GM04503 (cell line): ENCODE data around the gene MTCH2.

Source experiments
- DNase-seq: peaks from one replicate; pipeline ENCODE4 v3.0.0-alpha.2; 2012; ENCODE audit warnings: low read depth

Gene MTCH2

DNA sequence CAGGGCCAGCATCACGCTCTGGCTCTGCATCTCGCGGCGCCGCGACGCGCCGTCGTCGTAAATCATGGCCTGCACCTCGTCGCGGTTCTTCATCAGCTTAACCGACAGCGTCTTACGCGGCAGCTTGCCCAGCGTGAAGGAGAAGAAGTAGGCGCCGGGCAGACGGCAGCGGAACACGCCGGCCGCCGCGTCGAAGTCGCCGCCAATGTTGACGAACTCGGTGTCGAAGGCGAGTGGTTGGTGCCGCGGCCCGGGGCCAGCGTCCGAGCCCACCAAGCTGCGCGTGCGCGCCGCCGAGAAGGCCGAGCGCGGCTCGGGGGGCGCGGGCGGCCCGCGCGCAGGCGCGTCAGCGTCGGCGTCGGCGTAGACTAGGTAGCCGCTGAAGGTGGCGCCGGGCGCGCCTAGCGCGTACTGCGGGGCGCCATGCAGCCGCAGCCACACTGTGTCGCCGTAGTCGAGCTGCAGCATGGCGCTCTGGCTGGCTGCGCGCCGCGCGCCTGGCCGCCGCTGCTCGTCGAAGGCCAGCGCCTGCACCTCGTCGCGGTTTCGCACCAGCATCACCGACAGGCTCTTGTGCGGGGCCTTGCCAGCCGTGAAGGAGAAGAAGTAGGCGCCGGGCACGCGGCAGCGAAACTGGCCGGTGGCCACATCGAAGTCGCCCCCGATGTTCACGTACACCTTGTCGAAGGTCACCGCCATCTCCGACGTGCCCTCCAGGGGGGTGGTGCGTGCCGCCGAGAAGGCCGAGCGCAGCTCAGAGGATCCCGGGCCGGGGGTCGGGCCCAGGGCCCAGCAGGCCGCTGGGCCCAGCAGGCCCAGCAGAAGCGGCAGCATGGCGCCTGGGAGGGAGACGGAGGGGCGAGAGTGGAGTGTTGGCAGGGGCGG is 52.1 kb downstream of the MTCH2 start:
- DNase-seq = no peak

DNA sequence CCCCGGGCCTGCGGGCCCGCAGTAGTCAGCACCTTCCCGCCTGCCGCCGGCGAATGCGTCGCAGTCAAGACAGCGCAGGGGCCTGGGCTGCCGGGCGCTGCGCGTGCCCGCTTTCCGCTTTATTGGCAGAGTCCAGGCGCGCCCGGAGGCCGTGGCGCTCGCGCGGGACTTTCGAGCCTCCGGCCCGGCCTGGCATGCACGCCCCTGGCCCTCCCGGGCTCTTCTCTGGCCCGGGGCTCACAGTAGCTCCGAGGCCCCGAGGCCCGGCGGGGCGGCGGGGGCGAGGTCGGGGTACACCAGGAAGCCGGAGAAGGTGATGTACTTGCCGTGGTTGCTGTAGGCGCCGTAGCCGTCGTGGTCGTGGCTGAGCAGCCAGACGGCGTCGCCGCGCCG is 52.8 kb downstream of the MTCH2 start:
- no peak for DNase-seq

DNA sequence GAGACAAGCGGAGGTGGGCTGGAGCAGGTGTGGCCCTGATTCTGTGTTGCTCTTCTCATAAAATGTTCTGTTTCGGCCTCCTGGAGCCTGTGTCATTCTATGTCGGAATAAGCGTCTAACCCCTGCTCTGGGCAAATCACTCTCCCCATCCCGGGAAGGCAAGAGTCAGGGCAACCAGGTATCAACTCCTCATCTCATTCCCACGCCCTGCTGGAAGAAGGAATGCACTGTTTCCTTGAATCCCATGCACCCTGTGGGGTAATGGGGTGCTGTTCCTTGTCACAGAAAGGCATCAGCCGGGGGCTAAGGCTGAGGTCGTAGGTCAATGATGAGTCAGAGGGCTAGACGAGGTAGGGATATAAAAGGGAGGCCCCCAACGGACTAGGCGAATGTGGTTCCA is 53.2 kb downstream of the MTCH2 start:
- no peak for DNase-seq

DNA sequence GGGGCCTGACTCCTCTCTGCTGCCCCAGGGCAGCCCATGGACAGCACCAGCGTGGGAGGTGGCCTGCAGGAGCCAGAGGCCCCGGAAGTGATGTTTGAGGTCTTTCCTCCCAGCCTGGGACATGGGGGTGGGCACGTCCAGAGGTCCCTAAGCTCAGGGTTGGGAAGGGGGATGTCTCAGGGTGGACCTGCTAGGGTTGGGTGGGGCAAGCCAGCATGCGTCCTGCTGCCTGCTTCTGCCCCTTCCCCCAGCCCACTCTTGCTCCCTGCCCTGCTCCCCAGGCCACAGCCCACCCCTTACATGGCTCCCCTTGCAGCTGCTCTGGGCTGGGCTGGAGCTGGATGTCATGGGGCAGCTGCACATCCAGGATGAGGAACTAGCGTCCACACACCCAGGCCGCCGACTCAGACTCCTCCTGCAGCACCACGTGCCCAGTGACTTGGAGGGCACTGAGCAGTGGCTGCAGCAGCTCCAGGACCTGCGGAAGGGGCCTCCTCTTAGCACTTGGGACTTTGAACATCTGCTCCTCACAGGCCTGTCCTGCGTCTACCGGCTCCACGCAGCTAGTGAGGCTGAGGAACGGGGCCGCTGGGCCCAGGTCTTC is 54.5 kb downstream of the MTCH2 start:
- no peak for DNase-seq

DNA sequence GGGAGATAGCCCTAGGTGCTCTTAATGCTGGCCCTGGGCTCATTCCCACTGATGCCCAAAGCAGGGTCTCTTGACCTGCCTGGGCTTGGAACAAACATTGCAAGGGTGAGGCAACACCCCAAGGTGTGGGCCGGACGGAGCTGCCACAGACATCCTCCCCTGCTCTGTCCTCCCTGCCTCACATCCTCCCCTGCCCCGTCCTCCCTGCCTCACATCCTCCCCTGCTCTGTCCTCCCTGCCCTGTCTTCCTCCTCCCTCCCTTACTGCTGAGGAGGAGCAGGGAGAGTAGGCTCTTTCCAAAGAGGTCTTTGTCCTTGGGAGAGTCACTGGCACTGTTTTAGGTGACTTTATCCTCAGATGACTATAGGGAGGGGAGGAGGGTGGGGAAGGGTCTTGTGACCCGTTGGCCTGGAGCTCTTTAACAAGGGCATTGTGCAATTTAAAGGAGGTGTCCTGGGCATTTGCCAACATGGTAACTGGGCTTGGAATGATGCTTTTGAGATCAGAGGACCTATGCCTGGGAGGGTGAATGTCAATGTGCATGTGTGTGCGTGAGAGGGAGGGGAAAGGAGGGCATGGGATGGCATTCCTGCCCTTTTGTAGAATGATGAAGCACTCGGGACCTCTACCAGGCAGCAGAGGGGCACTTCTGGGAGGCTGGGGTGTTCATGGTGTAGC is 55.2 kb downstream of the MTCH2 start:
- DNase-seq = no peak

DNA sequence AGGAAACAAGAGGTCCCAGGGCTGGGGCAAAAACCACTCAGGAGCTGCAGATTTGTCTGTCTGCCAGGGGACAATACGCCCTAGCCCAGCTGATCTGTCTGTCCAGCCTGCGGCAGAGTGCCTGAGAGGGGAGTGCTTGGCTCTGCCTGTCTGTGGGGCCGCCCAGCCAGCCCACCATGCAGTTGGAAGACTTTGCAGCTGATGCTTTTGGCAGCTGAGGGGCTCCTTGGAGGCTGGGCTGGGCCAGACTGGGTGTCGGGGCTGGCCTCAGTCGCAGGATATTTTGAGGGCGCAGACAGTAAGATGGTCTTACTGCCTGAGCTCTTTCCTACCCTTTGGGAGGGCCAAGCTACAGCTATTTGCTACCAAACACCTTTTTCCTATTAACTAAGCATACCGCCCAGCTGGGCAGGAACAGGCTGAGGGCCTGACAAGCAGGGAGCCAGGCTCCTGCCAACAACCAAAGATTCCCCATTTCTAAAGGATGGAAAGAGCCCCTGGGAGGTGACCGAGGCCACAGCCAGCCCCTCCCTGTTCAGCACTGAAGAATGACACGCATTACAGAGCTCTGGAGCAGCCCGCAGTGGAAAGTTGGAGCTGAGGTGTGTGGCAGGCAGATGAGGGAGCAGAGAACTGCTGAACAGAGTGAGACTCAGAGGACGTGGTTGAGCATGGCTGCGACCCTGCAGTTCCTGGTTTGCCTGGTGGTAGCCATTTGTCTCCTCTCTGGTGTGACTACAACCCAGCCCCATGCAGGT is 56.1 kb downstream of the MTCH2 start, which contains the start of gene FAM180B:
FAM180B (plus strand) TSS at position 581 of the 758 bp plus-strand sequence; CDS start at position 672, 91 bp downstream.
- DNase-seq = no peak

DNA sequence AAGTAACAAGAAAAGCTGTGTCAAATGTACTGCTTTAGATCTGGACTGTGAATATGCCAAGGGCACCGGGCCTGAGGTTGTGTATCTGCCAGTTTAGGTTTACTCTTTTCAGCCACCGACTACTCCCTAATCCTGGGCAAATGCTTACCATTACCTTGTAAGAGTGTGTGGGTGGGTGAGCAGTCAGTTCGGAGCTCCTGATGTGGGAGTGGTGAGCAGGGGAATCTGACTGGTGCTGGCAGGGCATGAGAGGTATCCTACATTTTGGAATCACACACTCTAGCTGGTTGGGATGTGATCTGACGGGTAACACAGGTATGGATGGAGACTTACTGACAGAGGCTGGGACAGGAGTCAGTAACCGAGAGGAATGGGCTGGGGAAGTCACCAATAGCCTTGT is 58.5 kb downstream of the MTCH2 start:
- no peak for DNase-seq

DNA sequence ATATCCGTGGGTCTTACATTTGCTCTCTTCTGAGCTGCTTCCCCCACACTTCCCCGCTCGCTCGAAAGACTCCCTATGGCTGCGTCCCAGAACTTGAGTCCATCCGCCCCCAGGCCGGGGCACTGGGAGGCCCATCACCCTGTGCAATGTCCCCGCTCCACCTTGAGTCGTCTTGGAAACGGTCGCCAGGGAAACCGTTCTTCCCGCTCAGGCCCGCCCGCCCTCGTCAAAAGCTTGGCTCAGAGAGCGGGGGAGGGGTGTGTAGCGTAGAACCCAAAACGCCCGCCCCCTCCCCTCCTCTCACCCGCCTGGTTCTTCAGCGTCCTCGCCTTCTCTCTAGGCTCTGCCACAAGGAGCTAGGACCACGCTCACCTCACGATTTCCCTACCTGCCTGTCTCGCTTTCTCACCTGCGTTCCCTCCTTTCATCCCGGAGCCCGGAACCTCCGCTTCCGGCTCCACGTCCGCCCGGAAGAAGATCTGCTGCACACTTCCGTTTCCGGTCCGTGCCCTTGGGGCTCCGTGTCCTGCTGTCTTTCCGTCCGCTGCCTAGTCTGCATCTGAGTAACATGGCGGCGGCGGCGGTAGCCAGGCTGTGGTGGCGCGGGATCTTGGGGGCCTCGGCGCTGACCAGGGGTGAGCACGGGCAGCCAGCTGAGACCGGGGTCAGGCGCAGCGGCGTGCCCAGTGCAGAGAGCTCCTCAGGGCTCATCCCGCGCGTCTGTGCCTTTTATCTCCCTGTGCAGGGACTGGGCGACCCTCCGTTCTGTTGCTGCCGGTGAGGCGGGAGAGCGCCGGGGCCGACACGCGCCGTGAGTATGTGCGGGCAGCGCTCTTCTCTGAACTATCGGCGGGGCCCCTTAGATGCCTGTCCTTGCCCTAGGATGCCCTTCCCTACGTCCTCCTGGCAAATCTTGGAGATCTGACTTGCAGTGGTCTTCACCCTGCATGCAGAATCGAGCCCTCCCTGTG is 63.5 kb downstream of the MTCH2 start, which contains the start of the genes KBTBD4 and NDUFS3:
KBTBD4 (minus strand) TSS at position 447 of the 971 bp plus-strand sequence; CDS start at position 428, 19 bp downstream.
NDUFS3 (plus strand) TSS at position 551 of the 971 bp plus-strand sequence; CDS start at position 569, 18 bp downstream.
- peak; percentile 47 for DNase-seq

DNA sequence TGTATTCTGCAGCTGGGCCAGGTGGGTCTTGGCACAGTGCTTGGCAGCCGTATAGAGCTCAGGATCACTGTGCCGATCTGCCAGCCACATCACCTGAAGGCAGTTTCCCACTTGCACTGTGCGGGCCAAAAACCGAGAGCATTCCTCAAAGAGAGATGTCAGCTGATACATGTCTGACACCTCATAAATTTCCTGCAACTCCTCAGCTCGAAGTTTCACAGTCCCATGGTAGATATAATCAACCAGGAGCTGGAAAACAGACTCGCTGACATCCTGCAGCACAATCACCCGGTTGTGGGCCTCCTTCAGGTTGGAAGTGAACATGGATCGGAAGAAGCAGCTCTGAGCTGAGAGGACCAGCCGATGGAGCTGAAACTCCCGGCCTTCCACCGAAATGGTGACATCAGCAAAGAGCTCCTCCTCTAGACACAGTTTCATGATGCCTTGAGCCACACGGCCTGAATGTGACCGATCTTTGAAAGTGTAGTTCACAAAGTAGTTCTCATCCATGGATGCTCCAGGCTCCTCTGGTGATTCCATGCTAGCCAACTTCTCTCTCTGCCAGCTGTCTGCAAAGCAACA is 64.8 kb downstream of the MTCH2 start:
- no peak for DNase-seq

DNA sequence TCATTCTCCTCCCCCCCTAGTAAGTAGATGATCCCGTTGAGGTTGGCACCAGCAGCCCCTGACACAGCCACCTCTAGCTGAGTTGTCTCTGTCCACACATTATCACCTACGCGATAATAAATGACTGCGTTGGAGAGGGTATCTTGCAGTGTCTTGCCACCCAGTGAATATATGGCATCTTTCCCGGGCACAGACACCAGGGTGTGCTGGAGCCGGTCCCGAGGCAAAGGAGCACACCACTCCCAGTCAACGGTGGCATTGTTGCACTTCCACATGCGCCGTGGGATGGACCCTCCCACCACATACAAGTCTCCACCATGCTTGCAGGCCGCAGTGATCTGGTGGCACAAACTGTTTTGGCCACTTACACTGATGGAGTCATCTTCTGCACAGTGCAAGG is 69.0 kb downstream of the MTCH2 start:
- DNase-seq = no peak

DNA sequence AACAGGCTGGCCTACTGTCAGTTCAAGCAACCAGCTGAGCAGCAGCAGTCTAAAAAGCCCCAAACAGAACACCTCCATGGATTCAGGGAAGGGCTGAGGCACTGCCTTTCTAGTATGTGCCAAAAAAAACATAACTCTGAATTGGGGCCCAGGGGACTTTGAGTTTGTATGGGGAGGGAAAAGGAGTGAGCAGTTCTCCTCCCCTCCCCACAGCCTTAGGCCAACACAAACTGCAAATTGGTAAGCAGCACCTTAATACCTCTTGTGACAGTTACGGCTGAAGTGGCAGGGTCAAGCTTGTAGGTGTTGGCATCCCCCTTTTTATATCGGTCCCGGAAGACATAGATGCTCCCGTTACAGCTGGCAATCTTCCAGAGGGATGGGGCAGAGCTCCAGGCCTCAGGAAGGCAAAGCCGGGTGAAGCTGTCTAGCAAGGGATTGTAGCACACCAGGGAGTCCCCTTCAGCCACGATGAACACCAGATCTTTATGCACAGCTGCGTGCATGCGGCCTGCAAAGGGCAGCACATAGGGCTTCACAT is 69.6 kb downstream of the MTCH2 start:
- DNase-seq = no peak

DNA sequence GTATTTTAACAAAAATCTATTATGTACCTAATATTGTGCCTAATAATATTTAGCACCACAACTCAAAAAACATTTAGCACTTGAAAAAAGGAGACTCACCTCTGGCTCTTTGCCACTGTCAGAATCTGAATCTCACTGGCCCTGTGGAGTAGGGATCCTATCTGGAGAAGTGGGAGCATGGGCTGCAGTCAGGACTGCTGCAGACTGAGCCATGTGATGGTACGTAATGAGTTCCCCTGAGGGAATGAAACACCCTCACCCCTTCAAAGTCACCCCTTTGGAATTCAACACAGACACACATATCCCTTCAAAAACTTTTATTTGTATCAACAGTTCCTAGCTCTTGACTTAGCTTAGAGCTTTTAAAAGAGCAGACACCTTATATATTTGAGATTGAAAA is 70.5 kb downstream of the MTCH2 start:
- no peak for DNase-seq

DNA sequence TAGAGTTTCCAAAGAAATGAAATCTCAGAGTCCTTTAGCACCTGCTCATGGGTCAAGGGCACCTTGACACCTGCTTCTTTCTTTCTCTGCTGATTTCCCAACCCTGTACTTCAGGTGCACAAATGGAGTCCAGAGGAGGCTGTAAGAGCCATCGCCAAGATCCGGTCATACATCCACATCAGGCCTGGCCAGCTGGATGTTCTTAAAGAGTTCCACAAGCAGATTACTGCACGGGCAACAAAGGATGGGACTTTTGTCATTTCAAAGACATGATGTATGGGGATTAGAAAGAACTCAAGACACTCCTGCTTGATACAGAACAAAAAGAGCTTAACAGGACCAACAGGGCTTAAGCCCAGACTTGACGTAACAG is 71.0 kb downstream of the MTCH2 start:
- no peak for DNase-seq

DNA sequence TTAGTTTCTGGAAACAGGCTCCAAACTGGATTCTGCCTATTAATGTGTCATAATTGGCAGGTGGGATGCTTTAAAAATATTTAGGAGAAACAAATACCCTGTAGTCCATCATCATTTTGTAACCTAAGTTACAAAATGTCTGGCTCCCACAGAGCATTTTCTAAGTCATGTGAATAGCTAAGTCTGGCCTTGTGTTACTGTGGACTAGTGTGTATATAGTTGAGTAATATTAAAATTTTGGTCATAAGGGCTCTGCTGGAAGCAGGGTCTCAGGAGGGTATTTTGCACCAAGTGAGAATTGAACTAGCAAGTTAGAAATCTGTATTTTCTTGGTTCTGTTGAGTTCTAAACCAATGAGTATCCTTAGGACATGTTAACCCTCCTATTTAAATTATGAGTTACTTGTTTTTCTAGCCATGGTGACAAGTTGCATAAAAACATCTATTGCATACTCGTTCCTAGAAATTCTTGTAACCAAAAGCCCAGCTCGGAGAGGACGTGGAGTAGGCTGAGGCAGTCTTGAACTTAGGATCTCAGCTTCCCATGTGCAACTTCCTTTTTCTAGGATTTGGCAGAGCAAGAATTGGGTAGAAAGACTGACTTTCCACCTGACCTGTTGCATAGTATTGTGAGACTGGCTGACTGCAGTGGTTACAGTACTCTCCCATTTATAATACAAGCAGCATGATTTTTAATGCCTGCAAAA is 71.6 kb downstream of the MTCH2 start:
- DNase-seq = no peak

DNA sequence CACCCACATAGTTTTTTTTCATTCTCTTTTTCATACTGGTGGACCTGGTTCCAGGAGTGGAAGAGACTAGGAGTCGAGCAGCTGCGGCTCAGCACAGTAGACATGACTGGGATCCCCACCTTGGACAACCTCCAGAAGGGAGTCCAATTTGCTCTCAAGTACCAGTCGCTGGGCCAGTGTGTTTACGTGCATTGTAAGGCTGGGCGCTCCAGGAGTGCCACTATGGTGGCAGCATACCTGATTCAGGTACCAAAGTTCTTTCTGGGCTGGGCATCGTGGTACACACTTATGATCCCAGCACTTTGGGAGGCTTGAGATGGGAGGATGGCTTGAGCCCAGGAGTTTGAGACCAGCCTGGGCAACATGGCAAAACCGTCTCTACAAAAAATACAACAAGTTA is 72.7 kb downstream of the MTCH2 start:
- no peak for DNase-seq
